Activated T-helper 1 cell treated with anti-CD3 and anti-CD28 coated beads, Interleukin-12 subunit alpha, Interleukin-12 subunit beta, Interleukin-2, Interleukin-4 antibody, amounts not matched to agents 30 ng/mL and 10 ng/mL and 1 ng/mL, durations not matched to agents 14 hours and 24 hours and 36 hours (primary cell): Measurements from ENCODE around the gene SERPINA5. TPM values are rescaled to one million over a fixed set of nuclear protein-coding genes. Genes with fewer than 3 reads are reported as not detected.

Experiments
- DNase-seq: peaks from one replicate; pipeline ENCODE4 v3.0.0; 2021; ENCODE audit warnings: low spot score
- H3K27ac Mint-ChIP-seq: one replicate; pipeline ENCODE4 v1.8.0; 2021; ENCODE audit warnings: mild to moderate bottlenecking, mixed read lengths
- H3K27me3 Mint-ChIP-seq: one replicate; pipeline ENCODE4 v1.8.0; 2022; ENCODE audit warnings: mild to moderate bottlenecking, moderate library complexity, mixed read lengths; ENCODE audit not compliant: insufficient read depth
- H3K36me3 Mint-ChIP-seq: one replicate; pipeline ENCODE4 v1.8.0; 2021; ENCODE audit warnings: low read depth, mixed read lengths
- H3K4me1 Mint-ChIP-seq: one replicate; pipeline ENCODE4 v1.8.0; 2021; ENCODE audit warnings: low read depth, mixed read lengths
- H3K4me3 Mint-ChIP-seq: one replicate; pipeline ENCODE4 v1.8.0; 2021; ENCODE audit warnings: mild to moderate bottlenecking, moderate library complexity, mixed read lengths
- H3K9me3 Mint-ChIP-seq: one replicate; pipeline ENCODE4 v1.8.0; 2021; ENCODE audit warnings: mixed read lengths
- intact Hi-C: fragments of 100-400 bp; cut with micrococcal nuclease; formaldehyde crosslinking; loops from one replicate; pipeline ENCODE4 v1.15.1; 2024
- total RNA-seq: library from RNA; stranded (reverse); gene quantifications from 2 replicates; pipeline ENCODE4 v1.2.3, GENCODE V29; 2022

SERPINA5 gene
- total RNA-seq, 1 donor from 2014 or later, result not detected

DNA sequence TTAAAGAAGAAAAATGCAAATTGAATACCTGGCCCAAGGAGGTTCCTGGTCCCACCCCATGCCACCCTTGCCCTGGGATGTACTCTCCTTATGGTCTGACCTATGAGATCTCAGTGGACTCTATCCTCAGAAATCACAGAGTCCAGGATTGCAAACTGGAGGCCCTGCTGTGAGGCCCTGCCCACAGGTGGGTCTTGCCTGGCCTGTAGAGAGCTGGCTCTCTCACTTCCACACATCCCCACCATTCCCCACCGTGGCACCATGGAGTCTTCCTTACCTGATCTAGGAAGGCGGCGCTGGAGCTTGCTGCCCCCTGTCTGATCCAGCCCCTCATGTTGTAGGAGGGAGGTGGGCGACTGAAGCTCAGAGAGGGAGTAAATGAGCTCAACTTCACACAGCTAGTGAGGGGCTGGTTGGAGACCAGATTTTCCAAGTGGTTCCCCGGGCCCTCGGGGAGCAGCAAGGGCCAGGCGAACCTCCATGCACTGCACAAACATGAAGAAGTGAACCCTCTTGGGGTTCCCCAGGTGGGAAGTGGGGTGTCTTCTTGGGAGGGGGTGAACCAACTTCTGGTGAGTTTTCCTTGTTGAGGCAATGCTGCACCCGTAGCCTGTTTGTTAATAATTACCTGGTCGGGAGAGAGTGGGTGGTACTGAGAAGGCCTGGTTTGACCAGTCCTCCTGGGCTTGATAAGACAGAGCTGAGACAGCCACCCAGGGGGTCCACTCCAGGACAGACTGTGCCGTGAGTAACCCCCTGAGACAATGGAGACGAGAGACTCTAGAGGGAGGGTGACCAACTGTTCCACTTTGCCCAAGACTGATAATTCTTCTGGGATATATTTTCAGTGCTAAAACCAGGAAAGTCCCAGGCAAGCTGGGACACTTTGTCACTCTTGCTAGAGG lies 20.2 kb upstream of the SERPINA5 start, which contains the start of gene SERPINA4:
SERPINA4 (plus strand) TSS at position 692 of the 905 bp plus-strand sequence. CDS start 2,041 bp downstream, outside the sequence.
- no peaks in the 10 kb centered on the region for H3K36me3 Mint-ChIP-seq
- intact Hi-C loops, result no loop called here
- no peaks in the 10 kb centered on the region for H3K9me3 Mint-ChIP-seq
- H3K27me3 Mint-ChIP-seq, result peaks cover 2% of the 10 kb centered on the region
- H3K4me1 Mint-ChIP-seq, result no peaks in the 10 kb centered on the region
- no peak within 1 kb of the TSS for H3K27ac Mint-ChIP-seq
- no peak for DNase-seq
- no peak within 1 kb of the TSS for H3K4me3 Mint-ChIP-seq

- Mint-ChIP-seq H3K27me3 (no peaks in the 10 kb centered on the region), H3K9me3 (no peaks in the 10 kb centered on the region), H3K36me3 (no peaks in the 10 kb centered on the region), H3K4me3 (no peak overlapping the region), H3K4me1 (no peaks in the 10 kb centered on the region), H3K27ac (no peak overlapping the region)
- no peak for DNase-seq
- intact Hi-C loops, result no loop called here
Observed at GRCh38 chr14:94561656-94562010, 19.6 kb upstream of the SERPINA5 start.

DNA sequence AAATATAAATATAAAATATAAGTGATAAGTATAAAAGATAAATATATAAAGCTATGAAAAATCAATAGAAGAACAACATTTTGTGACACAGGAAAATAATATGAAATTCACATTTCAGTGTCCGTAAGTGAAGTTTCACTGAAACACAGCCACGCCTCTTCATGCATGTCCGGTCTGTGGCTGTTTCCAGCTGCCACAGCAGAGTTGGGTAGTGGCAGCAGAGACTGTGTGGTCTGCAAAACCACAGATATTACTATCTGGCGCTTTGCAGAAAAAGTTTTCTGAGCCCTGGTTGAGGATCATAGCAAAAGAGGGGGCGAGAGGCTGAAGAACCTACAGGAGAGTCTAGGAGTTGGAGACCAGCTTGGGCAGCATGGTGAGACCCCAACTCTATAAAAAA lies 19.2 kb upstream of the SERPINA5 start:
- Mint-ChIP-seq H3K36me3 (no peaks in the 10 kb centered on the region), H3K4me1 (no peaks in the 10 kb centered on the region), H3K9me3 (no peaks in the 10 kb centered on the region), H3K4me3 (no peak overlapping the region), H3K27ac (no peak overlapping the region), H3K27me3 (no peaks in the 10 kb centered on the region)
- DNase-seq, result no peak
- intact Hi-C loops, result no loop called here

DNA sequence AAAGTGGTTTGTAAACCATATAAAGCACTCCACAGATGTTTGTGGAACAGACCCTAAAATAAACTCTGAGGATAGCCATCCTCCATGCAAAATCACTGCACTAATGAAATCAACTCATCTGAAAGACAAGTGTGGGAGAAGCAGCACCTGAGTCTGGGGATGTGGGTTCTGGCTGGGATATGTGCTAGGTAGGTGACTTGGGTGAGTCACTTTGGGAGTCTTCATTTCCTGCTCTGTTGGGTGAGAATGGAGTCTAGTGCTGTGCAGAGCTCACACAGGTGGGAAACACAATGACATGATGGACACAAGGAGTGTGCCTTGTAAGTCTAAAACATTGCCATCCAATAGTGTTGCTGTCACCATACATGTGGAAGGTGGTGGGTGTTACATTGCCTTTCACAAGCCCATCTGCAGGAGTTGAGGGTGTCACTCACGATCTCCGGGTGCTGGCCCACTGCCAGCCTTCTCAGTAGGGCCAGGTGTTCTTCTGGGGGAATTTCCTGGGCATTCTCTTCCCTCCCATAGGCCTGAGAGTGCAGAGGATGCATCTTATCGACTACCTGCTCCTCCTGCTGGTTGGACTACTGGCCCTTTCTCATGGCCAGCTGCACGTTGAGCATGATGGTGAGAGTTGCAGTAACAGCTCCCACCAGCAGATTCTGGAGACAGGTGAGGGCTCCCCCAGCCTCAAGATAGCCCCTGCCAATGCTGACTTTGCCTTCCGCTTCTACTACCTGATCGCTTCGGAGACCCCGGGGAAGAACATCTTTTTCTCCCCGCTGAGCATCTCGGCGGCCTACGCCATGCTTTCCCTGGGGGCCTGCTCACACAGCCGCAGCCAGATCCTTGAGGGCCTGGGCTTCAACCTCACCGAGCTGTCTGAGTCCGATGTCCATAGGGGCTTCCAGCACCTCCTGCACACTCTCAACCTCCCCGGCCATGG lies 18.0 kb upstream of the SERPINA5 start:
- H3K36me3 Mint-ChIP-seq, result no peaks in the 10 kb centered on the region

GRCh38 chr14:94564381-94564780 lies 16.8 kb upstream of the SERPINA5 start:
- H3K9me3 Mint-ChIP-seq, result no peaks in the 10 kb centered on the region
- intact Hi-C loops, result no loop called here
- H3K27ac Mint-ChIP-seq, result no peak overlapping the region
- H3K36me3 Mint-ChIP-seq, result no peaks in the 10 kb centered on the region
- H3K4me1 Mint-ChIP-seq, result no peaks in the 10 kb centered on the region
- H3K27me3 Mint-ChIP-seq, result no peaks in the 10 kb centered on the region
- H3K4me3 Mint-ChIP-seq, result no peak overlapping the region
- no peak for DNase-seq

More for the DNA sequence above, 18.0 kb upstream of the SERPINA5 start:
- Mint-ChIP-seq H3K4me3 (no peak overlapping the region), H3K9me3 (no peaks in the 10 kb centered on the region), H3K4me1 (no peaks in the 10 kb centered on the region), H3K27ac (no peak overlapping the region), H3K27me3 (no peaks in the 10 kb centered on the region)
- intact Hi-C loops, result no loop called here
- DNase-seq, result no peak

GRCh38 chr14:94568186-94568585 lies 13.0 kb upstream of the SERPINA5 start:
- H3K36me3 Mint-ChIP-seq, result no peaks in the 10 kb centered on the region
- no peaks in the 10 kb centered on the region for H3K4me1 Mint-ChIP-seq
- no peaks in the 10 kb centered on the region for H3K9me3 Mint-ChIP-seq
- no peak overlapping the region for H3K4me3 Mint-ChIP-seq
- H3K27me3 Mint-ChIP-seq, result no peaks in the 10 kb centered on the region
- intact Hi-C loops, result no loop called here
- H3K27ac Mint-ChIP-seq, result no peak overlapping the region
- DNase-seq, result no peak

- intact Hi-C loops, result no loop called here
- Mint-ChIP-seq H3K4me1 (no peaks in the 10 kb centered on the region), H3K36me3 (no peaks in the 10 kb centered on the region)
Observed at GRCh38 chr14:94569381-94570001, 11.7 kb upstream of the SERPINA5 start.

GRCh38 chr14:94570002-94570400 lies 11.2 kb upstream of the SERPINA5 start:
- no peaks in the 10 kb centered on the region for H3K36me3 Mint-ChIP-seq
- H3K27me3 Mint-ChIP-seq, result no peaks in the 10 kb centered on the region
- H3K9me3 Mint-ChIP-seq, result no peaks in the 10 kb centered on the region
- intact Hi-C loops, result no loop called here
- no peak for DNase-seq
- H3K27ac Mint-ChIP-seq, result no peak overlapping the region
- no peak overlapping the region for H3K4me3 Mint-ChIP-seq
- H3K4me1 Mint-ChIP-seq, result no peaks in the 10 kb centered on the region

More at GRCh38 chr14:94569381-94570001, 11.7 kb upstream of the SERPINA5 start:
- Mint-ChIP-seq H3K4me3 (no peak overlapping the region), H3K9me3 (no peaks in the 10 kb centered on the region), H3K27me3 (no peaks in the 10 kb centered on the region), H3K27ac (no peak overlapping the region)
- DNase-seq, result no peak

DNA sequence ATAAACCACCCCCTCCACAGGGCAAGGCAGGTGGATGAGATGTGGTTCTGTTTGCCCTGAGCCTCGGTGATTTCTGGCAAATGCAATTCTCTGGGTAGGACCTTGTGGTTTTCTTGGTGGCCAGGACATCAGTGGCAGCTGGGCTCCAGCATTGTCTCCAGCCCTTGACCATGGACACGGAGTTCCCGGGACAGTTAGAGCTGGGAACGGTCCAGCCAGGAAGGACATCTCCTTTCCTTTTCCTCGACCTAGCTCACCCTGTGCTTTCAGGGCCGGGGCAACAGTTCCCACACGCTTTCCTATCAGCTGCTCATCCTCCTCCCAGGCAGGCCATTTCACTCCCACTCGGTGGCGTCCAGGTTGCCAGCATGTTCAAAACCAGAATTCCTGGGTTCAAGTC lies 10.8 kb upstream of the SERPINA5 start:
- no peak for DNase-seq
- Mint-ChIP-seq H3K4me3 (no peak overlapping the region), H3K4me1 (no peaks in the 10 kb centered on the region), H3K9me3 (no peaks in the 10 kb centered on the region), H3K27ac (no peak overlapping the region), H3K36me3 (no peaks in the 10 kb centered on the region), H3K27me3 (no peaks in the 10 kb centered on the region)
- intact Hi-C loops, result no loop called here

DNA sequence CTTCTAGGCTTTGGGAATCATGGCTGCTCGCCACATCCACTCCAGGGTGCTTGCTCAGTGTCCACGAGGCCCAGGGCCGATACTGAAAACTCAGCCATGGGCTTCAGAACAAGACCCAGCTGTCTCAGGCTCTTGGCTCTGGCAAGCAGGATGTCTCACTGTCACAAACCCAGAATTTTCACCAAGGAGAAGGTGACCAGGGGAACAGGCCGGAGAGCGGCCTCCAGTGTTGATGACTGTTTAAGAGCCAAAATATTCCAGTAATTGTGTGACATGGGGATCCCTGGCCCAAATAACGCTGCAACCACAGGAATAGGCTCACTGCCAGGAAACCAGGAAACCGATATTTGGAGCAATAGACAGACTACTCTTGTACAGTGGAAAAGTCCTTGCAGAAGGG lies 9.8 kb upstream of the SERPINA5 start:
- no peaks in the 10 kb centered on the region for H3K4me1 Mint-ChIP-seq
- H3K4me3 Mint-ChIP-seq, result no peak overlapping the region
- H3K36me3 Mint-ChIP-seq, result no peaks in the 10 kb centered on the region
- H3K9me3 Mint-ChIP-seq, result no peaks in the 10 kb centered on the region
- H3K27ac Mint-ChIP-seq, result no peak overlapping the region
- DNase-seq, result no peak
- intact Hi-C loops, result no loop called here
- H3K27me3 Mint-ChIP-seq, result no peaks in the 10 kb centered on the region

DNA sequence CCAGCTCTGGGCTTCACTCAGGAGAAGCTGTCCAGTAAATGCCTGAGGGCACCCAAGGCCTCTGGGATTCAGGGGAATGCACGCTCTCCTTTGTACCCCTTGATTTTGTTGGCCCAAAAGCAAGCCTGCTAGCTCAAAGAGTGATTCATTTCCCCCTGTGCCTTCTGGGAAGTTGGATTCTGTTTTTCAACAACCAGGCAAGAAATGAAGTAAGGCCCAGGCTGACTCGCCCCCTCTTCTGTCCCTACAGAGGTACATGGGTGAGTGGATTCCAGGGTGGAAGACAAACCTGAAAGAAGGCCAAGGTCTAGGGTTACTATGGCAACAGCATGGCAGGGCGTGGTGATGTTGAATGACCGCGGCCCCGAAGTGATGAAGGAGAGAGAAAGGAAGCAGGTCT lies 9.3 kb upstream of the SERPINA5 start:
- intact Hi-C loops, result no loop called here
- DNase-seq, result no peak
- H3K36me3 Mint-ChIP-seq, result no peaks in the 10 kb centered on the region
- no peak overlapping the region for H3K27ac Mint-ChIP-seq
- H3K9me3 Mint-ChIP-seq, result no peaks in the 10 kb centered on the region
- H3K27me3 Mint-ChIP-seq, result no peaks in the 10 kb centered on the region
- no peaks in the 10 kb centered on the region for H3K4me1 Mint-ChIP-seq
- H3K4me3 Mint-ChIP-seq, result no peak overlapping the region

DNA sequence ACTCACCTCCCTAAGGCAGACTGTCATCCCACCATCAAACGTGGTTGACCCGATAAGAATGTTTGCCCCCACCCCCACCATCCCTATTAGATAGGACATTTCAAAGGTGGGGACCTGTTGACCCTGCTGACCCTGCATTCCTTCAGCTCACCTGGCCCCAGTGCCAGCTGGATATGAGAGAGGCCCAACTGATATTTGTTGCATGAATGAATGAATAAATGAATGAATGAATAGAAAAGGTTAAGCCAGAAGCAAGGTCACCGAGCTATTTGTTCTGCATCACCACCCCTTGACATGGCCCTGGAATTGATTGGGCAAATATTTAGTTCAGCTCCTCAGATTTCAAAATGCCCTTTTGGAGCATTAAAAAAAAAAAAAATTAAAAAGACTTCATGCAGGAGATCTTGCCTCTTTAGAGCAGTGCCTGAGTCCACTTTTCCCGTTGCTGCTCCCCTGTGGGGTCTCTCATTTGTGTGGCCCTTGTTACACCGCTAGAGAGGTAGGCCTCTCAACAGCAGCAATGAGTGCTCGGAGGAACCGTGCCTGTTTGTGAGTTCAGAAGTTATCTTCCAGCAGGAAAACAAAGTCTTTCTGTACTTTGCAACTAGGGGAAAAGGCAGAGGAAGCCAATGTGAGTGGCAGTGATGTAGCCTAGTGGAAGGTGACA lies 8.5 kb upstream of the SERPINA5 start:
- Mint-ChIP-seq H3K27me3 (no peaks in the 10 kb centered on the region), H3K4me3 (no peak overlapping the region), H3K36me3 (no peaks in the 10 kb centered on the region), H3K27ac (no peak overlapping the region), H3K9me3 (no peaks in the 10 kb centered on the region), H3K4me1 (no peaks in the 10 kb centered on the region)
- no peak for DNase-seq
- intact Hi-C loops, result no loop called here
